Body of pancreas (tissue), 4 donors: Measurements from ENCODE around the gene EMC6. TPM values are rescaled to one million over a fixed set of nuclear protein-coding genes. Genes with fewer than 3 reads are reported as not detected.

Experiments
- ATAC-seq: fragments of 150-250 bp; one replicate; pipeline ENCODE4 v1.9.1; 2016
- DNase-seq, 4 donors: peaks; one replicate each; pipeline ENCODE4 v3.0.0-alpha.2; 2019
- H3K27ac ChIP-seq, 4 donors: fragments of 200-600 bp; sonication (generic); 1 replicate in 3 of 4; 2 replicates in 1 of 4; pipeline versions ENCODE4 v1.5.1 to v1.6.1; 2016 to 2019; ENCODE audit warnings: mild to moderate bottlenecking in 1 of 4, mixed read lengths in 1 of 4, moderate library complexity in 1 of 4
- H3K27me3 ChIP-seq, 2 donors: fragments of 200-600 bp; sonication (generic); one replicate each; pipeline ENCODE4 v1.6.0; 2016; ENCODE audit warnings: mild to moderate bottlenecking in 1 of 2
- H3K36me3 ChIP-seq, 2 donors: fragments of 200-600 bp; sonication (generic); replicated peaks in 1 of 2; 2 replicates each; pipeline ENCODE4 v1.5.1; 2016; ENCODE audit warnings: low read depth in 2 of 2; ENCODE audit not compliant: insufficient read depth in 1 of 2
- H3K4me1 ChIP-seq: fragments of 200-600 bp; sonication (generic); one replicate; pipeline ENCODE4 v1.6.0; 2016
- H3K4me3 ChIP-seq, 2 donors: fragments of 200-600 bp; sonication (generic); 1 replicate in 1 of 2; 2 replicates in 1 of 2; pipeline ENCODE4 v1.5.1; 2016 to 2019
- H3K9me3 ChIP-seq, 3 donors: fragments of 200-600 bp; sonication (generic); 1 replicate in 2 of 3; 2 replicates in 1 of 3; pipeline ENCODE4 v1.5.1; 2016
- CTCF ChIP-seq, 7 experiments: fragments of 450-650 bp in 4 of 7; fragments of 200-600 bp in 3 of 7; sonication (generic) in 3 of 7; IDR thresholded peaks; one replicate each; pipeline ENCODE4 v1.5.1; 2016 to 2019; ENCODE audit warnings: antibody characterized with exemption in 7 of 7
- POLR2A ChIP-seq, 3 donors: fragments of 450-650 bp; IDR thresholded peaks; one replicate each; pipeline ENCODE4 v1.6.1; 2016; ENCODE audit warnings: antibody characterized with exemption in 3 of 3, mild to moderate bottlenecking in 2 of 3
- WGBS, 2 donors: methylation state at CpG; one replicate each; pipeline ENCODE4 v1.1.5; 2017; 5-methylcytosine and 5-hydroxymethylcytosine counted together
- intact Hi-C: fragments of 100-400 bp; cut with DNase I; formaldehyde crosslinking; loops from one replicate; pipeline ENCODE4 v1.15.1; 2023
- total RNA-seq, 2 donors: library from RNA; depleted of rRNA; stranded (reverse); fragments of >200 nt; gene quantifications; one replicate each; pipeline ENCODE4 v1.1.0, GENCODE V29; 2016

Gene EMC6
- 1 to 10 TPM; 5.9 to 8.3 TPM for total RNA-seq

GRCh38 chr17:3668279-3669084 lies at the start of gene EMC6, which contains the start of gene TAX1BP3:
EMC6 (plus strand) TSS chr17:3668812; CDS start chr17:3669147, 335 bp downstream.
TAX1BP3 (minus strand) TSS chr17:3668578; CDS start chr17:3668526, 52 bp downstream.
- intact Hi-C loops: no loop called here
- H3K4me3 ChIP-seq: peak within 1 kb of the TSS; percentile 72 to 100
- no peaks in the 10 kb centered on the region for H3K27me3 ChIP-seq
- H3K4me1 ChIP-seq: peaks cover 42% of the 10 kb centered on the region
- ATAC-seq: peak; percentile 90
- peaks cover 3 to 5% of the 10 kb centered on the region in 2 donors for H3K36me3 ChIP-seq
- peak; percentile 96 to 99 (median 99) for TF ChIP-seq POLR2A (IDR thresholded peaks at IDR 0.05)
- no peak for TF ChIP-seq CTCF (IDR thresholded peaks at IDR 0.05)
- H3K9me3 ChIP-seq: no peaks in the 10 kb centered on the region
- H3K27ac ChIP-seq: peak within 1 kb of the TSS; percentile 96 to 100 (median 100)
- 0 to 7% methylated on average over 3 to 89 of the region's 89 CpGs for WGBS, 2 donors
- peak; percentile 98 to 99 (median 99) for DNase-seq

GRCh38 chr17:3621146-3621720 lies 47.4 kb upstream of the EMC6 start:
- ATAC-seq (no peak), DNase-seq (no peak)
- H3K4me3 ChIP-seq: no peak overlapping the region
- intact Hi-C loops: no loop called here
- peaks cover 15 to 28% of the 10 kb centered on the region in 2 donors for H3K36me3 ChIP-seq
- H3K27me3 ChIP-seq: no peaks in the 10 kb centered on the region
- H3K4me1 ChIP-seq: no peaks in the 10 kb centered on the region
- 95 to 96% methylated on average over 8 of the region's 8 CpGs for WGBS, 2 donors
- TF ChIP-seq POLR2A (IDR thresholded peaks at IDR 0.05) (no peak), CTCF (IDR thresholded peaks at IDR 0.05) (no peak)
- H3K9me3 ChIP-seq: no peaks in the 10 kb centered on the region
- H3K27ac ChIP-seq: no peak overlapping the region

GRCh38 chr17:3622977-3623594 lies 45.5 kb upstream of the EMC6 start:
- Histone ChIP-seq H3K36me3 (peaks cover 15 to 27% of the 10 kb centered on the region in 2 donors), H3K9me3 (no peaks in the 10 kb centered on the region), H3K4me1 (no peaks in the 10 kb centered on the region), H3K27ac (no peak overlapping the region), H3K4me3 (no peak overlapping the region), H3K27me3 (no peaks in the 10 kb centered on the region)
- ATAC-seq (no peak), DNase-seq (no peak)
- intact Hi-C loops: no loop called here
- TF ChIP-seq POLR2A (IDR thresholded peaks at IDR 0.05): no peak
- no peak for TF ChIP-seq CTCF (IDR thresholded peaks at IDR 0.05)
- WGBS, 2 donors: 93 to 98% methylated on average over 9 to 16 of the region's 16 CpGs

GRCh38 chr17:3626831-3627768 lies 41.5 kb upstream of the EMC6 start:
- 80 to 83% methylated on average over 16 of the region's 16 CpGs for WGBS, 2 donors
- ATAC-seq: no peak

More at GRCh38 chr17:3626831-3627768, 41.5 kb upstream of the EMC6 start:
- no peak for DNase-seq
- H3K4me1 ChIP-seq: no peaks in the 10 kb centered on the region
- H3K9me3 ChIP-seq: no peaks in the 10 kb centered on the region
- H3K27ac ChIP-seq: no peak overlapping the region
- peaks cover 3 to 26% of the 10 kb centered on the region in 2 donors for H3K36me3 ChIP-seq
- no peak overlapping the region for H3K4me3 ChIP-seq
- no peak for TF ChIP-seq CTCF (IDR thresholded peaks at IDR 0.05)
- TF ChIP-seq POLR2A (IDR thresholded peaks at IDR 0.05): no peak
- intact Hi-C loops: no loop called here
- no peaks in the 10 kb centered on the region for H3K27me3 ChIP-seq
